Spinal cord (tissue), 10 donors: ENCODE results near the gene KRT7. TPM values are rescaled to one million over a fixed set of nuclear protein-coding genes. Genes with fewer than 3 reads are reported as not detected.

ENCODE experiments used
- DNase-seq, 6 donors: peaks; one replicate each; pipeline versions ENCODE4 v3.0.0 to v3.0.0-alpha.2; 2013 to 2015; ENCODE audit warnings: low spot score in 6 of 6, low read depth in 4 of 6
- H3K27ac ChIP-seq: one replicate; pipeline ENCODE4 v1.5.1; 2013; ENCODE audit warnings: low read depth, low read length, control low read depth
- H3K27me3 ChIP-seq: one replicate; pipeline ENCODE4 v1.6.1; 2013; ENCODE audit warnings: low read length; ENCODE audit not compliant: control insufficient read depth, insufficient read depth
- H3K36me3 ChIP-seq: one replicate; pipeline ENCODE4 v1.6.1; 2013; ENCODE audit warnings: low read length; ENCODE audit not compliant: control insufficient read depth, insufficient read depth
- H3K4me1 ChIP-seq: one replicate; pipeline ENCODE4 v1.6.1; 2013; ENCODE audit warnings: low read length; ENCODE audit not compliant: control insufficient read depth, insufficient read depth
- H3K4me3 ChIP-seq: one replicate; pipeline ENCODE4 v1.5.1; 2013; ENCODE audit warnings: low read depth, low read length, control low read depth
- H3K9me3 ChIP-seq: one replicate; pipeline ENCODE4 v1.6.1; 2013; ENCODE audit warnings: low read length; ENCODE audit not compliant: control insufficient read depth, insufficient read depth
- WGBS: methylation state at CpG from one replicate; pipeline ENCODE4 v1.1.5; 2013; ENCODE audit warnings: missing lambda C conversion rate; ENCODE audit not compliant: insufficient coverage; 5-methylcytosine and 5-hydroxymethylcytosine counted together
- polyA plus RNA-seq, 2 donors: library from polyadenylated mRNA; unstranded; fragments of 120-200 nt; gene quantifications; one replicate each; pipeline ENCODE4 v1.2.1, GENCODE V29; 2013; ENCODE audit not compliant: insufficient read length in 2 of 2
- total RNA-seq, 2 donors: library from RNA; depleted of rRNA in 1 of 2; stranded (reverse); fragments of 120-200 nt in 1 of 2; fragments of >200 nt in 1 of 2; gene quantifications; one replicate each; pipeline versions ENCODE4 v1.2.3 to v1.2.4, GENCODE V29; 2013 to 2014
- donor health status: healthy.

The KRT7 gene
- total and polyA plus RNA-seq, 4 donors = 0.33 to 1.2 (median 0.63) TPM; not detected in 1

DNA sequence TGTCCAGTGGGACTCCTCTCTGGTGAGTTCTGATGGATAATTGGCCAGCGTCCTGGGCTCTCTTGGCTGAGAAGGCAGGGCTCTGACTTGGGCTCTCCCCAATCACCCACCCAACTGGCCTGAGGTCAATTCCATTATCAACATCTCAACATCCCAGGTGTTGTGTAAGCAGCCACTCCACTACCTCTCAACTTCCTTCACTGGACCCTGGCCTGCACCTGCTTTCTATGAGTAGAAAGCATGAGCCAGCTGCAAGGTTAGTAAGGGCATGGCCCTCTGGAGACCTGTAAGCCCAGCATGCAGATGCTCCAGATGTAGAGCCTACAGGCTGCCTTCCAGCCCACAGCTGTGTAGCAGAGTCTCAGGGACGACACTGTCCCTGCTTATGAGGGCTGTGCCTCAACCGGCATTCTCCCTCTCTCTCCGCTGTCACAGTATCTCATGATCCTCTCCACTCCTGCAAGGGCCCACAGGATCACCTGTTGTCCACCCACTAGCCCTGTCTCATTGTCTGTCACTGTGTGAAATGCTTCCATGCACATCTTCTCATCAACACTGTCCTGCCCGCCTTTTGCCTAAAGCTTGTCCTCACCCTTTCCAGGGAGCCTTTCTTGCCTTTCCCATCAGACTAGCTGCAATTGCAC lies 63.7 kb downstream of the KRT7 start:
- H3K4me3 ChIP-seq = no peak overlapping the region
- H3K27ac ChIP-seq = no peak overlapping the region
- 79% methylated on average over 4 of the region's 5 CpGs for WGBS
- H3K36me3 ChIP-seq = no peaks in the 10 kb centered on the region
- peaks cover under 1% of the 10 kb centered on the region for H3K27me3 ChIP-seq
- H3K4me1 ChIP-seq = no peaks in the 10 kb centered on the region
- DNase-seq = no peak
- no peaks in the 10 kb centered on the region for H3K9me3 ChIP-seq

Other genes starting within 250 kb of the KRT7 start
- 10 to 100 TPM in 1 of 2 donors, 1 to 10 TPM in 1; 6.6 to 27.1 TPM for gene TAMALIN, start 226.3 kb upstream of the KRT7 start, total RNA-seq
- 10 to 100 TPM; 12.8 to 21.5 TPM for gene TAMALIN, start 226.3 kb upstream of the KRT7 start, polyA plus RNA-seq
- gene NR4A1, start 181.8 kb upstream of the KRT7 start, total RNA-seq = 10 to 100 TPM; 24.5 to 55.6 TPM
- 10 to 100 TPM; 21.2 to 96.6 TPM for gene NR4A1, start 181.8 kb upstream of the KRT7 start, polyA plus RNA-seq
- 10 to 100 TPM; 19.7 to 35.8 TPM for gene ATG101, start 163.3 kb upstream of the KRT7 start, total RNA-seq
- gene ATG101, start 163.3 kb upstream of the KRT7 start, polyA plus RNA-seq = 10 to 100 TPM; 31.6 to 37.8 TPM
- gene SMIM41, start 153.5 kb upstream of the KRT7 start, total RNA-seq = under 1 TPM; 0.33 to 0.59 TPM
- gene SMIM41, start 153.5 kb upstream of the KRT7 start, polyA plus RNA-seq = under 1 TPM; 0.23 to 0.79 TPM
- gene KRT80, start 41.2 kb upstream of the KRT7 start, total RNA-seq = not detected
- under 1 TPM in 1 of 2 donors, not detected in 1; 0.12 TPM for gene KRT80, start 41.2 kb upstream of the KRT7 start, polyA plus RNA-seq
- under 1 TPM; 0.10 to 0.11 TPM for gene KRT86, start 41.4 kb downstream of the KRT7 start, total RNA-seq
- under 1 TPM; 0.65 to 0.73 TPM for gene KRT86, start 41.4 kb downstream of the KRT7 start, polyA plus RNA-seq
- under 1 TPM in 1 of 2 donors, not detected in 1; 0.17 TPM for gene KRT81, start 58.3 kb downstream of the KRT7 start, total RNA-seq
- under 1 TPM; 0.15 to 0.55 TPM for gene KRT81, start 58.3 kb downstream of the KRT7 start, polyA plus RNA-seq
- not detected for gene KRT83, start 88.2 kb downstream of the KRT7 start, total RNA-seq
- gene KRT83, start 88.2 kb downstream of the KRT7 start, polyA plus RNA-seq = not detected
- not detected for gene KRT85, start 134.2 kb downstream of the KRT7 start, total RNA-seq
- not detected for gene KRT85, start 134.2 kb downstream of the KRT7 start, polyA plus RNA-seq
- gene KRT84, start 152.4 kb downstream of the KRT7 start, total RNA-seq = not detected
- gene KRT84, start 152.4 kb downstream of the KRT7 start, polyA plus RNA-seq = not detected
- gene KRT82, start 173.1 kb downstream of the KRT7 start, total RNA-seq = not detected
- not detected for gene KRT82, start 173.1 kb downstream of the KRT7 start, polyA plus RNA-seq
- gene KRT75, start 201.1 kb downstream of the KRT7 start, total RNA-seq = under 1 TPM in 1 of 2 donors, not detected in 1; 0.06 TPM
- gene KRT75, start 201.1 kb downstream of the KRT7 start, polyA plus RNA-seq = under 1 TPM in 1 of 2 donors, not detected in 1; 0.12 TPM
- not detected for gene KRT6B, start 218.9 kb downstream of the KRT7 start, total RNA-seq
- not detected for gene KRT6B, start 218.9 kb downstream of the KRT7 start, polyA plus RNA-seq
- not detected for gene KRT6C, start 240.6 kb downstream of the KRT7 start, total RNA-seq
- gene KRT6C, start 240.6 kb downstream of the KRT7 start, polyA plus RNA-seq = not detected